GM21576 (cell line): ENCODE data around the gene HOXA3.

ENCODE experiments used
- ATAC-seq: cut with Tn5 transposase; IDR thresholded peaks from one replicate; pipeline ENCODE4 v1.9.1; 2021; ENCODE audit warnings: mild to moderate bottlenecking, moderate library complexity; ENCODE audit not compliant: unreplicated experiment

HOXA3 gene

GRCh38 chr7:27168265-27168947, 16.0 kb upstream of the HOXA3 start:
- ATAC-seq: no peak

GRCh38 chr7:27167916-27168264, 15.5 kb upstream of the HOXA3 start:
- ATAC-seq: no peak

GRCh38 chr7:27166531-27167505, 14.4 kb upstream of the HOXA3 start:
- ATAC-seq: no peak

- no peak for ATAC-seq
Measured at GRCh38 chr7:27165996-27166530, 13.7 kb upstream of the HOXA3 start.

GRCh38 chr7:27165089-27165995, 13.0 kb upstream of the HOXA3 start, which contains the start of gene HOXA9:
TSS of gene HOXA9 (minus strand) at chr7:27165537. CDS start at chr7:27165457, 80 bp downstream.
- no peak for ATAC-seq

GRCh38 chr7:27164367-27165088, 12.1 kb upstream of the HOXA3 start:
- no peak for ATAC-seq

- no peak for ATAC-seq
Measured at GRCh38 chr7:27164045-27164366, 11.6 kb upstream of the HOXA3 start.

GRCh38 chr7:27163288-27164044, 11.1 kb upstream of the HOXA3 start:
- no peak for ATAC-seq

- ATAC-seq: no peak
Measured at GRCh38 chr7:27162561-27163287, 10.3 kb upstream of the HOXA3 start.

GRCh38 chr7:27161721-27162560, 9.6 kb upstream of the HOXA3 start:
- no peak for ATAC-seq

- ATAC-seq: no peak
Measured at GRCh38 chr7:27161214-27161720, 8.9 kb upstream of the HOXA3 start.

- no peak for ATAC-seq
Measured at GRCh38 chr7:27160546-27161213, 8.3 kb upstream of the HOXA3 start.

GRCh38 chr7:27160145-27160545, 7.8 kb upstream of the HOXA3 start:
- ATAC-seq: no peak

- ATAC-seq: no peak
Measured at GRCh38 chr7:27159266-27160144, 7.1 kb upstream of the HOXA3 start.

- ATAC-seq: no peak
Measured at GRCh38 chr7:27158436-27159265, 6.3 kb upstream of the HOXA3 start.
